HepG2 (cell line): ENCODE measurements around the gene VAV2. TPM values are rescaled to one million over a fixed set of nuclear protein-coding genes. Genes with fewer than 3 reads are reported as not detected.

ENCODE experiments used
- ATRX ChIP-seq: sonication (generic); formaldehyde crosslinking; IDR thresholded peaks from 2 replicates; pipeline ENCODE4 v1.4.0; 2020; ENCODE audit warnings: missing genetic modification reagents, borderline replicate concordance
- CC2D1A ChIP-seq: sonication (generic); formaldehyde crosslinking; IDR thresholded peaks from 2 replicates; pipeline ENCODE4 v1.8.1; 2023; ENCODE audit warnings: mild to moderate bottlenecking, missing genetic modification reagents
- KAT8 ChIP-seq: IDR thresholded peaks from 2 replicates; pipeline ENCODE4 v1.6.1; 2016; ENCODE audit warnings: missing genetic modification reagents, missing compliant biosample characterization
- NFE2L1 ChIP-seq: sonication (generic); formaldehyde crosslinking; IDR thresholded peaks from 2 replicates; pipeline ENCODE4 v1.4.0; 2020; ENCODE audit warnings: missing genetic modification reagents, mild to moderate bottlenecking, borderline replicate concordance
- RXRB ChIP-seq: IDR thresholded peaks from 2 replicates; pipeline ENCODE4 v1.6.1; 2016; ENCODE audit warnings: borderline replicate concordance, missing genetic modification reagents, missing compliant biosample characterization
- SIX1 ChIP-seq: sonication (generic); formaldehyde crosslinking; IDR thresholded peaks from 2 replicates; pipeline ENCODE4 v1.4.0; 2020; ENCODE audit warnings: missing genetic modification reagents, borderline replicate concordance
- SNRNP70 ChIP-seq: fragments of 200-400 bp; formaldehyde crosslinking; IDR thresholded peaks from 2 replicates; pipeline ENCODE4 v1.6.1; 2017; ENCODE audit warnings: mild to moderate bottlenecking, low read depth, low read length, moderate library complexity
- TARDBP ChIP-seq: sonication (generic); formaldehyde crosslinking; IDR thresholded peaks from 2 replicates; pipeline ENCODE4 v1.8.0; 2022; ENCODE audit warnings: mild to moderate bottlenecking, missing genetic modification reagents
- TEAD2 ChIP-seq: sonication (generic); formaldehyde crosslinking; IDR thresholded peaks from 2 replicates; pipeline ENCODE4 v1.9.0; 2021; ENCODE audit warnings: missing genetic modification reagents
- ZFYVE20 ChIP-seq: sonication (generic); formaldehyde crosslinking; IDR thresholded peaks from 2 replicates; pipeline ENCODE4 v1.8.0; 2023; ENCODE audit warnings: low read depth, mild to moderate bottlenecking, moderate library complexity, missing genetic modification reagents, borderline replicate concordance
- ZNF234 ChIP-seq: sonication (generic); formaldehyde crosslinking; conservative IDR thresholded peaks from 2 replicates; pipeline ENCODE4 v1.5.1; 2020; ENCODE audit warnings: mild to moderate bottlenecking, missing genetic modification reagents
- ZNF263 ChIP-seq: sonication (generic); formaldehyde crosslinking; IDR thresholded peaks from 2 replicates; pipeline ENCODE4 v1.4.0; 2020; ENCODE audit warnings: missing genetic modification reagents
- ZNF598 ChIP-seq: sonication (generic); formaldehyde crosslinking; IDR thresholded peaks from 2 replicates; pipeline ENCODE4 v1.5.1; 2020; ENCODE audit warnings: mild to moderate bottlenecking, missing genetic modification reagents, borderline replicate concordance
- polyA plus RNA-seq, 8 experiments: library from polyadenylated mRNA; depleted of rRNA in 3 of 8; stranded (reverse) in 7 of 8; unstranded in 1 of 8; fragments of >200 nt; fragmentation: Illumina TruSeq in 4 of 8; extraction: Trizol in 4 of 8; gene quantifications; 2 replicates each; pipeline versions ENCODE4 v1.2.1 to v1.2.3, GENCODE V29; 2011 to 2016; ENCODE audit warnings: low read depth in 4 of 8, missing spikeins in 1 of 8, mixed read lengths in 1 of 8; ENCODE audit not compliant: insufficient read depth in 1 of 8
- total RNA-seq, 5 experiments: library from RNA; depleted of rRNA; stranded (reverse); fragments of >200 nt; fragmentation: Illumina TruSeq; extraction: Trizol; gene quantifications; 2 replicates each; pipeline ENCODE4 v1.2.3, GENCODE V29; 2016; ENCODE audit warnings: low read depth in 1 of 5
- TF ChIP-seq, protein P1 (sequence below), 2 experiments: sonication (generic) in 1 of 2; formaldehyde crosslinking in 1 of 2; IDR thresholded peaks; 2 replicates each; pipeline versions ENCODE4 v1.4.0 to v1.6.1; 2016 to 2020; ENCODE audit warnings: borderline replicate concordance in 1 of 2, low read depth in 1 of 2, mild to moderate bottlenecking in 1 of 2, missing genetic modification reagents in 1 of 2
- TF ChIP-seq, protein P2 (sequence below): sonication (generic); formaldehyde crosslinking; IDR thresholded peaks from 2 replicates; pipeline ENCODE4 v1.9.0; 2021; ENCODE audit warnings: missing genetic modification reagents, borderline replicate concordance
- TF ChIP-seq, protein P3 (sequence below): IDR thresholded peaks from 2 replicates; pipeline ENCODE4 v1.6.1; 2016
- TF ChIP-seq, protein P4 (sequence below): sonication (generic); formaldehyde crosslinking; IDR thresholded peaks from 2 replicates; pipeline ENCODE4 v1.4.0; 2020; ENCODE audit warnings: missing genetic modification reagents, borderline replicate concordance
- TF ChIP-seq, protein P5 (sequence below): sonication (generic); formaldehyde crosslinking; IDR thresholded peaks from 2 replicates; pipeline ENCODE4 v1.8.1; 2023; ENCODE audit warnings: missing genetic modification reagents, inconsistent platforms, borderline replicate concordance
- TF ChIP-seq, protein P6 (sequence below): sonication (generic); formaldehyde crosslinking; IDR thresholded peaks from 2 replicates; pipeline ENCODE4 v1.8.1; 2023; ENCODE audit warnings: mild to moderate bottlenecking, missing genetic modification reagents, borderline replicate concordance

Gene VAV2
- total and polyA plus RNA-seq, 2 of the 13 experiments (the other 11 are each of a cell fraction or from before 2014, with no cell fraction given), result 22.5 to 22.9 TPM

DNA sequence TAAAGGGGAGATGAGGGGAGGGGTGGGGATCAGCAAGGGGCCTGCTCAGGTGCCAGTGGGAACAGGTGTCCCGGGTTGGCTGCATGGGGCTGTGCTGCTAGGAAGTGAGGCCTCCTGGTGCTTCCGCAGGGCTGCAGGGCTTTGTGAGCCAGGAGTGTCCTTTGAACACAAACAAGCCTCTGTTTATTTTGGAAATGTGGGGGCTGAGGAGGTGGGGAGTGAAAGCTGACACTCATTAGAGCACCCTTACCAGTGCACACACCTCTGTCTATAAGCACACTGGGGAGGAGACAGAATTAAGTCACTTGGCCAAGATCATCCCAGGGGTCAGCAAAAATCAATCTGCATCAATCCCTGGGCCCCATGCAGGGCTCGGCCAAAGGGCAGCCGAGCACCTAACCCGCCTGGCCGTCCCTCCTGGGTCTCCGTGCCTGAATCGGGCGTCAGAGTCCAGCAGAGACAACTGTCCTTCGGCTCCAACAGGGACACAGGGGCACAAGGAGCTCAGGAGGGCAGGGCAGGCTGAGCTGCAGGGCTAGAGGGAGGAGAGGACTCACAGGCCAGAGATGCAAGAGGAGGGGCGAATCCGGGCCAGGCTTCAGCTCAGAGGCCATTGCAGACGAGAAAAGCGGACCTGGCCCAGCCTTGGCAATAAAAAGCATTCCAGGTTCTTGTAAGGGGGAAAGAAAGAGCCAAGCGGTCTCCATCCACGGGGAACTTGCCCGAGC, 99.8 kb downstream of the VAV2 start (continued):
- peak; percentile 92 for TF ChIP-seq ZNF263 (CRISPR knock-in tag)
- TF ChIP-seq, protein P1, sequence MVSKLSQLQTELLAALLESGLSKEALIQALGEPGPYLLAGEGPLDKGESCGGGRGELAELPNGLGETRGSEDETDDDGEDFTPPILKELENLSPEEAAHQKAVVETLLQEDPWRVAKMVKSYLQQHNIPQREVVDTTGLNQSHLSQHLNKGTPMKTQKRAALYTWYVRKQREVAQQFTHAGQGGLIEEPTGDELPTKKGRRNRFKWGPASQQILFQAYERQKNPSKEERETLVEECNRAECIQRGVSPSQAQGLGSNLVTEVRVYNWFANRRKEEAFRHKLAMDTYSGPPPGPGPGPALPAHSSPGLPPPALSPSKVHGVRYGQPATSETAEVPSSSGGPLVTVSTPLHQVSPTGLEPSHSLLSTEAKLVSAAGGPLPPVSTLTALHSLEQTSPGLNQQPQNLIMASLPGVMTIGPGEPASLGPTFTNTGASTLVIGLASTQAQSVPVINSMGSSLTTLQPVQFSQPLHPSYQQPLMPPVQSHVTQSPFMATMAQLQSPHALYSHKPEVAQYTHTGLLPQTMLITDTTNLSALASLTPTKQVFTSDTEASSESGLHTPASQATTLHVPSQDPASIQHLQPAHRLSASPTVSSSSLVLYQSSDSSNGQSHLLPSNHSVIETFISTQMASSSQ (IDR thresholded peaks at IDR 0.05; ENCODE audit: low read depth), result peak; percentile 78
- TF ChIP-seq, protein P1 (CRISPR knock-in tag; IDR thresholded peaks at IDR 0.05; ENCODE audit: borderline replicate concordance), result peak; percentile 95
- no peak for TF ChIP-seq SNRNP70
- no peak for TF ChIP-seq ATRX (CRISPR knock-in tag)
- TF ChIP-seq ZNF234 (CRISPR knock-in tag), result no peak
- TF ChIP-seq, protein P2, sequence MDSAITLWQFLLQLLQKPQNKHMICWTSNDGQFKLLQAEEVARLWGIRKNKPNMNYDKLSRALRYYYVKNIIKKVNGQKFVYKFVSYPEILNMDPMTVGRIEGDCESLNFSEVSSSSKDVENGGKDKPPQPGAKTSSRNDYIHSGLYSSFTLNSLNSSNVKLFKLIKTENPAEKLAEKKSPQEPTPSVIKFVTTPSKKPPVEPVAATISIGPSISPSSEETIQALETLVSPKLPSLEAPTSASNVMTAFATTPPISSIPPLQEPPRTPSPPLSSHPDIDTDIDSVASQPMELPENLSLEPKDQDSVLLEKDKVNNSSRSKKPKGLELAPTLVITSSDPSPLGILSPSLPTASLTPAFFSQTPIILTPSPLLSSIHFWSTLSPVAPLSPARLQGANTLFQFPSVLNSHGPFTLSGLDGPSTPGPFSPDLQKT, result no peak
- TF ChIP-seq RXRB (CRISPR knock-in tag), result peak; percentile 99
- TF ChIP-seq, protein P3, sequence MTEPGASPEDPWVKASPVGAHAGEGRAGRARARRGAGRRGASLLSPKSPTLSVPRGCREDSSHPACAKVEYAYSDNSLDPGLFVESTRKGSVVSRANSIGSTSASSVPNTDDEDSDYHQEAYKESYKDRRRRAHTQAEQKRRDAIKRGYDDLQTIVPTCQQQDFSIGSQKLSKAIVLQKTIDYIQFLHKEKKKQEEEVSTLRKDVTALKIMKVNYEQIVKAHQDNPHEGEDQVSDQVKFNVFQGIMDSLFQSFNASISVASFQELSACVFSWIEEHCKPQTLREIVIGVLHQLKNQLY (CRISPR knock-in tag), result peak; percentile 89
- TF ChIP-seq TARDBP (CRISPR knock-in tag), result peak; percentile 100
- TF ChIP-seq ZNF598, result peak; percentile 76; the same call in 1 of the 2 replicates
- no peak for TF ChIP-seq NFE2L1 (CRISPR knock-in tag)
- TF ChIP-seq TEAD2, result no peak
- TF ChIP-seq, protein P4, sequence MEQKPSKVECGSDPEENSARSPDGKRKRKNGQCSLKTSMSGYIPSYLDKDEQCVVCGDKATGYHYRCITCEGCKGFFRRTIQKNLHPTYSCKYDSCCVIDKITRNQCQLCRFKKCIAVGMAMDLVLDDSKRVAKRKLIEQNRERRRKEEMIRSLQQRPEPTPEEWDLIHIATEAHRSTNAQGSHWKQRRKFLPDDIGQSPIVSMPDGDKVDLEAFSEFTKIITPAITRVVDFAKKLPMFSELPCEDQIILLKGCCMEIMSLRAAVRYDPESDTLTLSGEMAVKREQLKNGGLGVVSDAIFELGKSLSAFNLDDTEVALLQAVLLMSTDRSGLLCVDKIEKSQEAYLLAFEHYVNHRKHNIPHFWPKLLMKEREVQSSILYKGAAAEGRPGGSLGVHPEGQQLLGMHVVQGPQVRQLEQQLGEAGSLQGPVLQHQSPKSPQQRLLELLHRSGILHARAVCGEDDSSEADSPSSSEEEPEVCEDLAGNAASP (CRISPR knock-in tag), result peak; percentile 93
- TF ChIP-seq, protein P5, sequence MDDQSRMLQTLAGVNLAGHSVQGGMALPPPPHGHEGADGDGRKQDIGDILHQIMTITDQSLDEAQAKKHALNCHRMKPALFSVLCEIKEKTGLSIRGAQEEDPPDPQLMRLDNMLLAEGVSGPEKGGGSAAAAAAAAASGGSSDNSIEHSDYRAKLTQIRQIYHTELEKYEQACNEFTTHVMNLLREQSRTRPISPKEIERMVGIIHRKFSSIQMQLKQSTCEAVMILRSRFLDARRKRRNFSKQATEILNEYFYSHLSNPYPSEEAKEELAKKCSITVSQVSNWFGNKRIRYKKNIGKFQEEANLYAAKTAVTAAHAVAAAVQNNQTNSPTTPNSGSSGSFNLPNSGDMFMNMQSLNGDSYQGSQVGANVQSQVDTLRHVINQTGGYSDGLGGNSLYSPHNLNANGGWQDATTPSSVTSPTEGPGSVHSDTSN (CRISPR knock-in tag), result no peak
- TF ChIP-seq, protein P6, sequence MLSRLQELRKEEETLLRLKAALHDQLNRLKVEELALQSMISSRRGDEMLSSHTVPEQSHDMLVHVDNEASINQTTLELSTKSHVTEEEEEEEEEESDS (CRISPR knock-in tag), result peak; percentile 93; the same call in 1 of the 2 replicates
- TF ChIP-seq CC2D1A (CRISPR knock-in tag), result no peak
- peak; percentile 100 for TF ChIP-seq SIX1
- no peak for TF ChIP-seq ZFYVE20 (CRISPR knock-in tag)
- peak; percentile 86 for TF ChIP-seq KAT8 (CRISPR knock-in tag)
